Glutamatergic neuron (in vitro differentiated cells): ENCODE measurements around the gene ZNRF3. TPM values are rescaled to one million over a fixed set of nuclear protein-coding genes. Genes with fewer than 3 reads are reported as not detected.
A peak's percentile ranks its signal among the peaks of the same experiment; 100 is the strongest.

Source experiments
- DNase-seq: peaks from one replicate; pipeline ENCODE4 v3.0.0; 2022
- H3K27ac Mint-ChIP-seq: one replicate; pipeline ENCODE4 v1.8.0; 2020; ENCODE audit warnings: mild to moderate bottlenecking, mixed read lengths, inconsistent platforms; ENCODE audit not compliant: unreplicated experiment
- H3K27me3 Mint-ChIP-seq: one replicate; pipeline ENCODE4 v1.8.0; 2020; ENCODE audit warnings: mild to moderate bottlenecking, moderate library complexity, mixed read lengths, inconsistent platforms; ENCODE audit not compliant: unreplicated experiment
- H3K36me3 Mint-ChIP-seq: one replicate; pipeline ENCODE4 v1.8.0; 2020; ENCODE audit warnings: mild to moderate bottlenecking, mixed read lengths, inconsistent platforms; ENCODE audit not compliant: unreplicated experiment
- H3K4me1 Mint-ChIP-seq: one replicate; pipeline ENCODE4 v1.8.0; 2020; ENCODE audit warnings: mild to moderate bottlenecking, low read depth, mixed read lengths, inconsistent platforms; ENCODE audit not compliant: unreplicated experiment
- H3K4me3 Mint-ChIP-seq: one replicate; pipeline ENCODE4 v1.8.0; 2020; ENCODE audit warnings: mild to moderate bottlenecking, mixed read lengths, inconsistent platforms; ENCODE audit not compliant: unreplicated experiment
- H3K9me3 Mint-ChIP-seq: one replicate; pipeline ENCODE4 v1.8.0; 2020; ENCODE audit warnings: mild to moderate bottlenecking, moderate library complexity, mixed read lengths, inconsistent platforms; ENCODE audit not compliant: unreplicated experiment
- CTCF ChIP-seq: fragments of 200-600 bp; sonication (generic); IDR thresholded peaks from one replicate; pipeline ENCODE4 v1.5.0; 2021; ENCODE audit not compliant: partially characterized antibody, unreplicated experiment
- total RNA-seq: library from RNA; stranded (reverse); fragmentation: NEBNext Ultra II Directional; extraction: Animal tissue kit (Norgen Biotek cat#: 25700); gene quantifications from one replicate; pipeline ENCODE4 v1.2.1, GENCODE V29; 2021; ENCODE audit not compliant: unreplicated experiment

ZNRF3 gene
- total RNA-seq, 1 donor from 2014 or later = 8.3 TPM

- no peak for DNase-seq
- no peak for TF ChIP-seq CTCF
- Mint-ChIP-seq H3K4me3 (no peak overlapping the region), H3K27me3 (no peaks in the 10 kb centered on the region), H3K27ac (no peak overlapping the region), H3K4me1 (no peaks in the 10 kb centered on the region), H3K36me3 (no peaks in the 10 kb centered on the region), H3K9me3 (peaks cover 2% of the 10 kb centered on the region)
These were observed 9.3 kb upstream of the ZNRF3 start for GRCh38 chr22:28874061-28874460.

GRCh38 chr22:28874811-28875320 lies 8.5 kb upstream of the ZNRF3 start:
- H3K36me3 Mint-ChIP-seq = no peaks in the 10 kb centered on the region
- no peak for DNase-seq
- H3K9me3 Mint-ChIP-seq = peaks cover 2% of the 10 kb centered on the region
- TF ChIP-seq CTCF = no peak
- no peaks in the 10 kb centered on the region for H3K4me1 Mint-ChIP-seq
- H3K27ac Mint-ChIP-seq = no peak overlapping the region
- H3K27me3 Mint-ChIP-seq = peaks cover 2% of the 10 kb centered on the region
- H3K4me3 Mint-ChIP-seq = no peak overlapping the region

GRCh38 chr22:28882545-28882877 lies 861 bp upstream of the ZNRF3 start:
- DNase-seq = no peak
- Mint-ChIP-seq H3K4me3 (peak overlapping the region; percentile 82), H3K4me1 (peaks cover 13% of the 10 kb centered on the region), H3K9me3 (peaks cover 2% of the 10 kb centered on the region), H3K27ac (peak overlapping the region; percentile 33), H3K36me3 (no peaks in the 10 kb centered on the region), H3K27me3 (peaks cover 2% of the 10 kb centered on the region)
- no peak for TF ChIP-seq CTCF

- no peak for TF ChIP-seq CTCF
- Mint-ChIP-seq H3K4me3 (no peak overlapping the region), H3K27ac (no peak overlapping the region), H3K36me3 (no peaks in the 10 kb centered on the region), H3K9me3 (peaks cover 2% of the 10 kb centered on the region), H3K27me3 (peaks cover 2% of the 10 kb centered on the region), H3K4me1 (peaks cover 21% of the 10 kb centered on the region)
- no peak for DNase-seq
These were observed 215 bp downstream of the ZNRF3 start for GRCh38 chr22:28883657-28883916.

- peaks cover 21% of the 10 kb centered on the region for H3K4me1 Mint-ChIP-seq
- peak overlapping the region; percentile 88 for H3K4me3 Mint-ChIP-seq
- DNase-seq = peak; percentile 49
- no peak for TF ChIP-seq CTCF
- no peaks in the 10 kb centered on the region for H3K36me3 Mint-ChIP-seq
- H3K27ac Mint-ChIP-seq = peak overlapping the region; percentile 64
- peaks cover 2% of the 10 kb centered on the region for H3K9me3 Mint-ChIP-seq
- H3K27me3 Mint-ChIP-seq = peaks cover 2% of the 10 kb centered on the region
These were observed 760 bp downstream of the ZNRF3 start for GRCh38 chr22:28883917-28884746.
